Esophagus squamous epithelium (tissue), 4 donors: Measurements from ENCODE around the gene METAP1.

Source experiments
- CTCF ChIP-seq, 6 experiments: fragments of 450-650 bp in 4 of 6; fragments of 200-600 bp in 2 of 6; sonication (generic) in 2 of 6; IDR thresholded peaks; one replicate each; pipeline ENCODE4 v1.5.1; 2016 to 2019; ENCODE audit warnings: antibody characterized with exemption in 6 of 6, mild to moderate bottlenecking in 4 of 6, moderate library complexity in 4 of 6
- POLR2A ChIP-seq, 4 donors: fragments of 450-650 bp; IDR thresholded peaks; one replicate each; pipeline ENCODE4 v1.6.1; 2017; ENCODE audit warnings: antibody characterized with exemption in 4 of 4, mild to moderate bottlenecking in 4 of 4, moderate library complexity in 3 of 4

GRCh38 chr4:98996765-98997068 lies 1.2 kb downstream of the METAP1 start:
- TF ChIP-seq POLR2A (IDR thresholded peaks at IDR 0.05) (no peak), CTCF (IDR thresholded peaks at IDR 0.05) (no peak)
